HEK293T (cell line): ENCODE results near the gene SLC10A2.
"Not testable (repeated sequence)": the region's sequence is repeated elsewhere in the genome, so short reads cannot be mapped to it uniquely, and the experiment has no call there.

Experiments
- CTCF ChIA-PET: fragments of 350-600 bp; formaldehyde crosslinking; extraction: SDS; loops from one replicate; lab custom pipeline; 2021; ENCODE audit warnings: antibody characterized with exemption, inconsistent platforms; lab: Yijun Ruan, JAX
- POLR2A ChIA-PET: fragments of 350-600 bp; formaldehyde crosslinking; extraction: SDS; loops from one replicate; lab custom pipeline; 2020; ENCODE audit warnings: antibody characterized with exemption, inconsistent platforms; lab: Yijun Ruan, JAX
- DNase-seq: peaks from one replicate; pipeline ENCODE4 v3.0.0; 2012; ENCODE audit warnings: mixed read lengths; ENCODE audit errors: extremely low spot score
- ARNT ChIP-seq: fragments of 450-650 bp; IDR thresholded peaks from 2 replicates; pipeline ENCODE4 v1.6.1; 2017; ENCODE audit warnings: mild to moderate bottlenecking
- BHLHE40 ChIP-seq: fragments of 450-650 bp; IDR thresholded peaks from 2 replicates; pipeline ENCODE4 v1.6.1; 2016; ENCODE audit warnings: mild to moderate bottlenecking, moderate library complexity, borderline replicate concordance
- CTBP1 ChIP-seq: fragments of 450-650 bp; IDR thresholded peaks from 2 replicates; pipeline ENCODE4 v1.6.1; 2016; ENCODE audit warnings: borderline replicate concordance
- ELF4 ChIP-seq: fragments of 450-650 bp; IDR thresholded peaks from 2 replicates; pipeline ENCODE4 v1.6.1; 2017; ENCODE audit warnings: antibody characterized with exemption
- FOXA1 ChIP-seq: fragments of 450-650 bp; IDR thresholded peaks from 2 replicates; pipeline ENCODE4 v1.6.1; 2016; ENCODE audit warnings: mild to moderate bottlenecking
- FOXK2 ChIP-seq: fragments of 450-650 bp; IDR thresholded peaks from 2 replicates; pipeline ENCODE4 v1.6.1; 2016; ENCODE audit warnings: mild to moderate bottlenecking
- FOXM1 ChIP-seq: fragments of 450-650 bp; IDR thresholded peaks from 2 replicates; pipeline ENCODE4 v1.6.1; 2017; ENCODE audit warnings: mild to moderate bottlenecking, borderline replicate concordance
- HDGF ChIP-seq: fragments of 450-650 bp; IDR thresholded peaks from 2 replicates; pipeline ENCODE4 v1.6.1; 2017; ENCODE audit warnings: antibody characterized with exemption, borderline replicate concordance
- L3MBTL2 ChIP-seq: fragments of 450-650 bp; conservative IDR thresholded peaks from 2 replicates; pipeline ENCODE4 v1.6.1; 2016; ENCODE audit warnings: mild to moderate bottlenecking
- LEF1 ChIP-seq: fragments of 450-650 bp; IDR thresholded peaks from 2 replicates; pipeline ENCODE4 v1.6.1; 2017; ENCODE audit warnings: mild to moderate bottlenecking, borderline replicate concordance
- NFRKB ChIP-seq: fragments of 450-650 bp; IDR thresholded peaks from 2 replicates; pipeline ENCODE4 v1.6.1; 2016; ENCODE audit warnings: mild to moderate bottlenecking, moderate library complexity
- SP1 ChIP-seq: fragments of 450-650 bp; IDR thresholded peaks from 2 replicates; pipeline ENCODE4 v1.6.1; 2017
- SUZ12 ChIP-seq: fragments of 450-650 bp; IDR thresholded peaks from 2 replicates; pipeline ENCODE4 v1.6.1; 2016; ENCODE audit warnings: mild to moderate bottlenecking
- TARDBP ChIP-seq: fragments of 450-650 bp; IDR thresholded peaks from 2 replicates; pipeline ENCODE4 v1.6.1; 2016
- ZNF384 ChIP-seq: fragments of 450-650 bp; IDR thresholded peaks from 2 replicates; pipeline ENCODE4 v1.6.1; 2016
- TF ChIP-seq, protein P1 (sequence below): fragments of 450-650 bp; IDR thresholded peaks from 2 replicates; pipeline ENCODE4 v1.6.1; 2016

Gene SLC10A2

GRCh38 chr13:103066079-103066780 lies at the start of gene SLC10A2:
Gene SLC10A2 (minus strand): TSS chr13:103066417. CDS start chr13:103066249, 168 bp downstream.
- TF ChIP-seq HDGF (no peak), FOXM1 (no peak), L3MBTL2 (no peak)
- DNase-seq = no peak
- POLR2A ChIA-PET = no interaction called here
- CTCF ChIA-PET = no interaction called here

GRCh38 chr13:103107580-103107979 lies 41.4 kb upstream of the SLC10A2 start:
- ChIA-PET CTCF (no interaction called here), POLR2A (no interaction called here)
- no peak for DNase-seq
- no peak for TF ChIP-seq BHLHE40
- TF ChIP-seq FOXK2 = no peak
- no peak for TF ChIP-seq FOXM1

DNA sequence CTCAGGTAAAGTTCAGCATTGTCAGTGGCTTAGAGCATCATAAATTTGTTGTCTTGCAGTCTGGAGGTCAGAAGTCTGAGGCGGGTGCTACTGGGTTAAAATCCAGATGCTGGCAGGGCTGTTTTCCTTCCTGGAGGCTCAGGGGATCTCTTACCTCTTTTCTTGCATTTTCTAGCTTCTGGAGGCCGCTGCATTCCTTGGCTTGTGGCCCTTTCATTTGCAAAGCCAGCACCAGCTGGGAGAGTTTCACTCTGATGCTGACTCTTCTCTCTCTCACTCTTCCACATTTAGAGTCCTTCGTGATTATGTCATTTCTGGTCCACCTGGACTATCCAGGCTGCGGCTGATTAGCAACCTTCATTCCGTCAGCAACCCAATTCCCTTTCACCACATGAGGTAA lies 38.1 kb upstream of the SLC10A2 start:
- no peak for DNase-seq
- POLR2A ChIA-PET = no interaction called here
- no peak for TF ChIP-seq CTBP1
- CTCF ChIA-PET = no interaction called here

- DNase-seq, POLR2A ChIA-PET, CTCF ChIA-PET: not testable (repeated sequence)
Observed at GRCh38 chr13:103103456-103103855, 37.2 kb upstream of the SLC10A2 start.

DNA sequence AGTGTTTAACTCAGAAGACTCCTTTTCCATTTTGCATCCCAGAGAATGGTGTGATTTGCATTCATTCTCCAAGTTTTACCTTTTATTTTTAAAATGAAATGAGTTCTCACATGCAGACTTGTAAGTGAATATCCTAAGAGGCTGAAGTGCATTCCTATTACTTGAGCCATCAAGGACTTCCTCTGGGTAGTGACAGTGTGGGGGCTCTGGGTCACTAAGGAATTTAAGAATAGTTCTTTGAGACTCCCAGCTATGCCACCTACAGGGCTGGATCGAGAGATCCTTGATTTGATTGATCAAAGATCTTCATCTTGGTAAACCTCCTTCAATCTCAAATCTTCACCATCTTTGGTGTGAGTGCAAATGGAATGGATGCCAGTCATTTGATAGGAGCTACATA lies 36.3 kb upstream of the SLC10A2 start:
- no peak for DNase-seq
- ChIA-PET POLR2A (no interaction called here), CTCF (no interaction called here)
- TF ChIP-seq ELF4 (no peak), SUZ12 (no peak), L3MBTL2 (no peak)

- POLR2A ChIA-PET = no interaction called here
- no peak for TF ChIP-seq LEF1
- TF ChIP-seq FOXA1 = no peak
- no peak for TF ChIP-seq TARDBP
- TF ChIP-seq ELF4 = no peak
- no peak for TF ChIP-seq ZNF384
- no peak for TF ChIP-seq SP1
- TF ChIP-seq NFRKB = no peak
- no peak for TF ChIP-seq FOXK2
- no peak for TF ChIP-seq HDGF
- CTCF ChIA-PET = no interaction called here
- no peak for DNase-seq
Observed at GRCh38 chr13:103101901-103102300, 35.7 kb upstream of the SLC10A2 start.

DNA sequence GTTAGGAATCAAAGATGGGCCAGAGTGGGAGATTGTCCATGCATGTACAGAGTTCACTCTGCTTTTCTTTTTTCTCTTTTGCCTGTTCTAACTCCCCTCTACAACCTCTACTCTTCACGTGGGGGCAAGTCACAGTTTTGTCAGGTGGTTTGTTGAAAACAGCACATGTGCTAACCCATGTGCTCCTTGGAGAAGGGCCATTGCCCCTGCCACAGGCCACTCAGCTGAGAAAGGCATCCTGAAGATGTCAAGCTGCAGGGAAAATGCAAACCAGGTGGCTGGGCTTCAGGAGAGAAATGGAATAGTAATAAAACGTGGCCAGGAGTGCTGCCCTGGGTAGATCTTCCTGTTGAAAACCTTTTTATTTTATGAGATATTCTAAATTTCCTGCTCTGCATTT lies 35.3 kb upstream of the SLC10A2 start:
- CTCF ChIA-PET = no interaction called here
- POLR2A ChIA-PET = no interaction called here
- DNase-seq = no peak
- no peak for TF ChIP-seq TARDBP
- no peak for TF ChIP-seq LEF1
- no peak for TF ChIP-seq SP1
- TF ChIP-seq FOXM1 = no peak
- no peak for TF ChIP-seq HDGF
- TF ChIP-seq ELF4 = no peak
- TF ChIP-seq FOXK2 = no peak
- TF ChIP-seq L3MBTL2 = no peak
- TF ChIP-seq, protein P1, sequence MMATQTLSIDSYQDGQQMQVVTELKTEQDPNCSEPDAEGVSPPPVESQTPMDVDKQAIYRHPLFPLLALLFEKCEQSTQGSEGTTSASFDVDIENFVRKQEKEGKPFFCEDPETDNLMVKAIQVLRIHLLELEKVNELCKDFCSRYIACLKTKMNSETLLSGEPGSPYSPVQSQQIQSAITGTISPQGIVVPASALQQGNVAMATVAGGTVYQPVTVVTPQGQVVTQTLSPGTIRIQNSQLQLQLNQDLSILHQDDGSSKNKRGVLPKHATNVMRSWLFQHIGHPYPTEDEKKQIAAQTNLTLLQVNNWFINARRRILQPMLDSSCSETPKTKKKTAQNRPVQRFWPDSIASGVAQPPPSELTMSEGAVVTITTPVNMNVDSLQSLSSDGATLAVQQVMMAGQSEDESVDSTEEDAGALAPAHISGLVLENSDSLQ = no peak
- no peak for TF ChIP-seq ZNF384
- TF ChIP-seq CTBP1 = no peak
- no peak for TF ChIP-seq NFRKB

GRCh38 chr13:103100830-103101229 lies 34.6 kb upstream of the SLC10A2 start:
- TF ChIP-seq LEF1 (no peak), HDGF (no peak), FOXM1 (no peak), CTBP1 (no peak), ELF4 (no peak), NFRKB (no peak), ARNT (no peak), TARDBP (no peak), SP1 (no peak), ZNF384 (no peak), FOXK2 (no peak), FOXA1 (no peak), BHLHE40 (no peak), SUZ12 (no peak), L3MBTL2 (no peak)
- TF ChIP-seq, protein P1 = no peak
- no peak for DNase-seq
- ChIA-PET CTCF (no interaction called here), POLR2A (no interaction called here)
